H1 (cell line): ENCODE results near the gene RPL39L. TPM values are rescaled to one million over a fixed set of nuclear protein-coding genes. Genes with fewer than 3 reads are reported as not detected.

Source experiments
- RAD21 ChIP-seq, 2 experiments: IDR thresholded peaks in 1 of 2; conservative IDR thresholded peaks in 1 of 2; 2 replicates each; pipeline ENCODE4 v1.6.1; 2011; ENCODE audit warnings: low read depth in 2 of 2, low read length in 2 of 2, improper control_type of control experiment in 1 of 2, inconsistent platforms in 1 of 2, mild to moderate bottlenecking in 1 of 2, moderate library complexity in 1 of 2
- SRF ChIP-seq: IDR thresholded peaks from 2 replicates; pipeline ENCODE4 v1.6.1; 2011; ENCODE audit warnings: mild to moderate bottlenecking, low read depth, low read length, moderate library complexity
- polyA plus RNA-seq, 7 experiments: library from polyadenylated mRNA; depleted of rRNA in 3 of 7; stranded (reverse) in 5 of 7; unstranded in 2 of 7; fragments of >200 nt in 5 of 7; fragments of 200-250 nt in 2 of 7; gene quantifications; 1 replicate in 5 of 7; 2 replicates in 1 of 7; 4 replicates in 1 of 7; pipeline versions ENCODE4 v1.2.1 to v1.2.3, GENCODE V29; 2011 to 2013; ENCODE audit warnings: missing spikeins in 2 of 7, mixed read lengths in 2 of 7
- total RNA-seq: library from RNA; stranded (reverse); fragmentation: NEBNext Ultra II Directional; extraction: Animal tissue kit (Norgen Biotek cat#: 25700); gene quantifications from 2 replicates; pipeline ENCODE4 v1.2.1, GENCODE V29; 2021
- TF ChIP-seq, protein P1 (sequence below): fragments of 300-600 bp; sonication (generic); IDR thresholded peaks from 2 replicates; pipeline ENCODE4 v1.7.1; 2012; ENCODE audit warnings: low read length, moderate library complexity, mild to moderate bottlenecking, inconsistent platforms; ENCODE audit not compliant: insufficient replicate concordance
- TF ChIP-seq, protein P2 (sequence below), 3 experiments: IDR thresholded peaks; 1 replicate in 2 of 3; 2 replicates in 1 of 3; pipeline versions ENCODE4 v1.5.1 to v1.6.1; 2011; ENCODE audit warnings: low read length in 3 of 3, mild to moderate bottlenecking in 3 of 3, inconsistent platforms in 2 of 3, low read depth in 1 of 3, moderate library complexity in 1 of 3; ENCODE audit not compliant: insufficient read depth in 1 of 3; ENCODE audit errors: control extremely low read depth in 1 of 3
- TF ChIP-seq, protein P3 (sequence below): IDR thresholded peaks from 2 replicates; pipeline ENCODE4 v1.6.1; 2012; ENCODE audit warnings: inconsistent platforms

RPL39L gene
- total and polyA plus RNA-seq, 2 of the 8 experiments (the other 6 are each of a cell fraction or from before 2014, with no cell fraction given) = 51.8 to 67.7 TPM

DNA sequence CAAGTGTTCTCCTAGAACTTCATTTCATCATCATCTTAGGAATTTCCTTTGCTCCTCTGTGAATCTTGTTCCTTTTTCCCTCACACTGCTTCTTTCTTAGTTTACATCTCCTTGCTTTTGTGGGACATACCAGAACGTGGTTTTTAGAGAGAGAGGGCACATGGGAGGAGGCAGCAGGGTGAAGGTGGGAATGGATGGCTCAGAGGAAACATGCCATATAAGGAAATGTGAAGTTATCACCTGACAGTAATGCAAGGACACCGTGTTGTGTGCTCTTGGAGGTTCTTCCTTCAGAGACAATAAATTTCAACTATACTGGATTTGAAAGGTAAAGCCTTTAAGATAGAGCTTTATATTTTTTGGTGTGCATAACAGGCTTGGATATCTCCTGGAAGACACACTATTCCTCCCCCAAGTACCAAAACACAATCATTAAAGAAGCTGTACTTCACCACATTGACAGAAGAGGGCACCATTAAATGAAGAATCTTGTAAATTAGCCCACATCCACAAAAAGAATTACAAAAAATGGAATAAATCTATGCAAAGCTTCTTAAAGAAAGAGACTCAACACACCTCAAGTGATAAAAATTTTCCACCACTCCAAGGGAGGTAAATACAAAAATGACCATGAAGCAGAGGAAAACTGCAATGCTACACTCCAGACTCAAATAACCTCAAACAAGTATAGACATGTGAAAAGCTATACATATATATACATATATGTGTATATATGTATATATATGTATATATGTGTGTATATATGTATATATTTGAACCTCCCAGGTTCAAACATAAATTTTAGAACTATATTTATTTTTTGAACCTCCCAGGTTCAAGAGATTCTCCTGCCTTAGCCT is 26.1 kb downstream of the RPL39L start (continued):
- TF ChIP-seq, protein P1, sequence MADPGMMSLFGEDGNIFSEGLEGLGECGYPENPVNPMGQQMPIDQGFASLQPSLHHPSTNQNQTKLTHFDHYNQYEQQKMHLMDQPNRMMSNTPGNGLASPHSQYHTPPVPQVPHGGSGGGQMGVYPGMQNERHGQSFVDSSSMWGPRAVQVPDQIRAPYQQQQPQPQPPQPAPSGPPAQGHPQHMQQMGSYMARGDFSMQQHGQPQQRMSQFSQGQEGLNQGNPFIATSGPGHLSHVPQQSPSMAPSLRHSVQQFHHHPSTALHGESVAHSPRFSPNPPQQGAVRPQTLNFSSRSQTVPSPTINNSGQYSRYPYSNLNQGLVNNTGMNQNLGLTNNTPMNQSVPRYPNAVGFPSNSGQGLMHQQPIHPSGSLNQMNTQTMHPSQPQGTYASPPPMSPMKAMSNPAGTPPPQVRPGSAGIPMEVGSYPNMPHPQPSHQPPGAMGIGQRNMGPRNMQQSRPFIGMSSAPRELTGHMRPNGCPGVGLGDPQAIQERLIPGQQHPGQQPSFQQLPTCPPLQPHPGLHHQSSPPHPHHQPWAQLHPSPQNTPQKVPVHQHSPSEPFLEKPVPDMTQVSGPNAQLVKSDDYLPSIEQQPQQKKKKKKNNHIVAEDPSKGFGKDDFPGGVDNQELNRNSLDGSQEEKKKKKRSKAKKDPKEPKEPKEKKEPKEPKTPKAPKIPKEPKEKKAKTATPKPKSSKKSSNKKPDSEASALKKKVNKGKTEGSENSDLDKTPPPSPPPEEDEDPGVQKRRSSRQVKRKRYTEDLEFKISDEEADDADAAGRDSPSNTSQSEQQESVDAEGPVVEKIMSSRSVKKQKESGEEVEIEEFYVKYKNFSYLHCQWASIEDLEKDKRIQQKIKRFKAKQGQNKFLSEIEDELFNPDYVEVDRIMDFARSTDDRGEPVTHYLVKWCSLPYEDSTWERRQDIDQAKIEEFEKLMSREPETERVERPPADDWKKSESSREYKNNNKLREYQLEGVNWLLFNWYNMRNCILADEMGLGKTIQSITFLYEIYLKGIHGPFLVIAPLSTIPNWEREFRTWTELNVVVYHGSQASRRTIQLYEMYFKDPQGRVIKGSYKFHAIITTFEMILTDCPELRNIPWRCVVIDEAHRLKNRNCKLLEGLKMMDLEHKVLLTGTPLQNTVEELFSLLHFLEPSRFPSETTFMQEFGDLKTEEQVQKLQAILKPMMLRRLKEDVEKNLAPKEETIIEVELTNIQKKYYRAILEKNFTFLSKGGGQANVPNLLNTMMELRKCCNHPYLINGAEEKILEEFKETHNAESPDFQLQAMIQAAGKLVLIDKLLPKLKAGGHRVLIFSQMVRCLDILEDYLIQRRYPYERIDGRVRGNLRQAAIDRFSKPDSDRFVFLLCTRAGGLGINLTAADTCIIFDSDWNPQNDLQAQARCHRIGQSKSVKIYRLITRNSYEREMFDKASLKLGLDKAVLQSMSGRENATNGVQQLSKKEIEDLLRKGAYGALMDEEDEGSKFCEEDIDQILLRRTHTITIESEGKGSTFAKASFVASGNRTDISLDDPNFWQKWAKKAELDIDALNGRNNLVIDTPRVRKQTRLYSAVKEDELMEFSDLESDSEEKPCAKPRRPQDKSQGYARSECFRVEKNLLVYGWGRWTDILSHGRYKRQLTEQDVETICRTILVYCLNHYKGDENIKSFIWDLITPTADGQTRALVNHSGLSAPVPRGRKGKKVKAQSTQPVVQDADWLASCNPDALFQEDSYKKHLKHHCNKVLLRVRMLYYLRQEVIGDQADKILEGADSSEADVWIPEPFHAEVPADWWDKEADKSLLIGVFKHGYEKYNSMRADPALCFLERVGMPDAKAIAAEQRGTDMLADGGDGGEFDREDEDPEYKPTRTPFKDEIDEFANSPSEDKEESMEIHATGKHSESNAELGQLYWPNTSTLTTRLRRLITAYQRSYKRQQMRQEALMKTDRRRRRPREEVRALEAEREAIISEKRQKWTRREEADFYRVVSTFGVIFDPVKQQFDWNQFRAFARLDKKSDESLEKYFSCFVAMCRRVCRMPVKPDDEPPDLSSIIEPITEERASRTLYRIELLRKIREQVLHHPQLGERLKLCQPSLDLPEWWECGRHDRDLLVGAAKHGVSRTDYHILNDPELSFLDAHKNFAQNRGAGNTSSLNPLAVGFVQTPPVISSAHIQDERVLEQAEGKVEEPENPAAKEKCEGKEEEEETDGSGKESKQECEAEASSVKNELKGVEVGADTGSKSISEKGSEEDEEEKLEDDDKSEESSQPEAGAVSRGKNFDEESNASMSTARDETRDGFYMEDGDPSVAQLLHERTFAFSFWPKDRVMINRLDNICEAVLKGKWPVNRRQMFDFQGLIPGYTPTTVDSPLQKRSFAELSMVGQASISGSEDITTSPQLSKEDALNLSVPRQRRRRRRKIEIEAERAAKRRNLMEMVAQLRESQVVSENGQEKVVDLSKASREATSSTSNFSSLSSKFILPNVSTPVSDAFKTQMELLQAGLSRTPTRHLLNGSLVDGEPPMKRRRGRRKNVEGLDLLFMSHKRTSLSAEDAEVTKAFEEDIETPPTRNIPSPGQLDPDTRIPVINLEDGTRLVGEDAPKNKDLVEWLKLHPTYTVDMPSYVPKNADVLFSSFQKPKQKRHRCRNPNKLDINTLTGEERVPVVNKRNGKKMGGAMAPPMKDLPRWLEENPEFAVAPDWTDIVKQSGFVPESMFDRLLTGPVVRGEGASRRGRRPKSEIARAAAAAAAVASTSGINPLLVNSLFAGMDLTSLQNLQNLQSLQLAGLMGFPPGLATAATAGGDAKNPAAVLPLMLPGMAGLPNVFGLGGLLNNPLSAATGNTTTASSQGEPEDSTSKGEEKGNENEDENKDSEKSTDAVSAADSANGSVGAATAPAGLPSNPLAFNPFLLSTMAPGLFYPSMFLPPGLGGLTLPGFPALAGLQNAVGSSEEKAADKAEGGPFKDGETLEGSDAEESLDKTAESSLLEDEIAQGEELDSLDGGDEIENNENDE = no peak
- TF ChIP-seq, protein P2, sequence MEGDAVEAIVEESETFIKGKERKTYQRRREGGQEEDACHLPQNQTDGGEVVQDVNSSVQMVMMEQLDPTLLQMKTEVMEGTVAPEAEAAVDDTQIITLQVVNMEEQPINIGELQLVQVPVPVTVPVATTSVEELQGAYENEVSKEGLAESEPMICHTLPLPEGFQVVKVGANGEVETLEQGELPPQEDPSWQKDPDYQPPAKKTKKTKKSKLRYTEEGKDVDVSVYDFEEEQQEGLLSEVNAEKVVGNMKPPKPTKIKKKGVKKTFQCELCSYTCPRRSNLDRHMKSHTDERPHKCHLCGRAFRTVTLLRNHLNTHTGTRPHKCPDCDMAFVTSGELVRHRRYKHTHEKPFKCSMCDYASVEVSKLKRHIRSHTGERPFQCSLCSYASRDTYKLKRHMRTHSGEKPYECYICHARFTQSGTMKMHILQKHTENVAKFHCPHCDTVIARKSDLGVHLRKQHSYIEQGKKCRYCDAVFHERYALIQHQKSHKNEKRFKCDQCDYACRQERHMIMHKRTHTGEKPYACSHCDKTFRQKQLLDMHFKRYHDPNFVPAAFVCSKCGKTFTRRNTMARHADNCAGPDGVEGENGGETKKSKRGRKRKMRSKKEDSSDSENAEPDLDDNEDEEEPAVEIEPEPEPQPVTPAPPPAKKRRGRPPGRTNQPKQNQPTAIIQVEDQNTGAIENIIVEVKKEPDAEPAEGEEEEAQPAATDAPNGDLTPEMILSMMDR (IDR thresholded peaks at IDR 0.05; ENCODE audit: control extremely low read depth in 1 of 3, insufficient read depth in 1 of 3, low read depth in 1 of 3, low read length in 3 of 3) = peak in 2 of 3 experiments; percentile 38 to 42; a peak in 2 of 4 replicates
- TF ChIP-seq SRF (peak; percentile 96), RAD21 (IDR thresholded peaks at IDR 0.05 in 1 of 2, conservative IDR thresholded peaks at IDR 0.05 in 1 of 2; ENCODE audit: low read depth in 2 of 2, low read length in 2 of 2) (peak; percentile 47 to 57)
- TF ChIP-seq, protein P3, sequence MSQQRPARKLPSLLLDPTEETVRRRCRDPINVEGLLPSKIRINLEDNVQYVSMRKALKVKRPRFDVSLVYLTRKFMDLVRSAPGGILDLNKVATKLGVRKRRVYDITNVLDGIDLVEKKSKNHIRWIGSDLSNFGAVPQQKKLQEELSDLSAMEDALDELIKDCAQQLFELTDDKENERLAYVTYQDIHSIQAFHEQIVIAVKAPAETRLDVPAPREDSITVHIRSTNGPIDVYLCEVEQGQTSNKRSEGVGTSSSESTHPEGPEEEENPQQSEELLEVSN = peak; percentile 93
- TF ChIP-seq, all 59 proteins: peak for 5
